Measurements from ENCODE around the gene LRRC3. TPM values are rescaled to one million over a fixed set of nuclear protein-coding genes. Genes with fewer than 3 reads are reported as not detected.

LRRC3 gene
- total RNA-seq: 3.4 TPM

GRCh38 chr21:44454747-44455523, at the start of gene LRRC3:
TSS of gene LRRC3 (plus strand) at chr21:44455510. CDS start at chr21:44456645, 1,135 bp downstream.

Other genes with a start within 250 kb of the LRRC3 start
- 1.6 TPM for gene ICOSLG, start 214.6 kb upstream of the LRRC3 start, total RNA-seq
- gene DNMT3L, start 193.6 kb upstream of the LRRC3 start, total RNA-seq: 0.27 TPM
- gene AIRE, start 169.6 kb upstream of the LRRC3 start, total RNA-seq: 0.27 TPM
- 162 TPM for gene PFKL, start 155.5 kb upstream of the LRRC3 start, total RNA-seq
- 25.6 TPM for gene CFAP410, start 116.1 kb upstream of the LRRC3 start, total RNA-seq
- 3.0 TPM for gene TRPM2, start 101.9 kb upstream of the LRRC3 start, total RNA-seq
- gene KRTAP10-1, start 84.7 kb downstream of the LRRC3 start, total RNA-seq: not detected
- not detected for gene KRTAP10-2, start 96.0 kb downstream of the LRRC3 start, total RNA-seq
- gene KRTAP10-3, start 103.3 kb downstream of the LRRC3 start, total RNA-seq: not detected
- gene KRTAP10-4, start 118.2 kb downstream of the LRRC3 start, total RNA-seq: not detected
- gene KRTAP10-5, start 125.1 kb downstream of the LRRC3 start, total RNA-seq: not detected
- not detected for gene KRTAP10-6, start 137.0 kb downstream of the LRRC3 start, total RNA-seq
- gene KRTAP10-7, start 145.1 kb downstream of the LRRC3 start, total RNA-seq: not detected
- not detected for gene KRTAP10-8, start 156.6 kb downstream of the LRRC3 start, total RNA-seq
- not detected for gene KRTAP10-9, start 171.6 kb downstream of the LRRC3 start, total RNA-seq
- gene KRTAP10-10, start 181.8 kb downstream of the LRRC3 start, total RNA-seq: not detected
- not detected for gene KRTAP10-11, start 190.9 kb downstream of the LRRC3 start, total RNA-seq
- not detected for gene KRTAP12-4, start 199.1 kb downstream of the LRRC3 start, total RNA-seq
- not detected for gene KRTAP12-3, start 202.4 kb downstream of the LRRC3 start, total RNA-seq
- gene KRTAP12-2, start 211.4 kb downstream of the LRRC3 start, total RNA-seq: not detected
- not detected for gene KRTAP12-1, start 226.7 kb downstream of the LRRC3 start, total RNA-seq
- gene KRTAP10-12, start 241.7 kb downstream of the LRRC3 start, total RNA-seq: not detected

Data from camera-type eye (tissue), 1 donor.